Heart left ventricle (tissue), 16 donors: ENCODE results near the gene IGLON5. TPM values are rescaled to one million over a fixed set of nuclear protein-coding genes. Genes with fewer than 3 reads are reported as not detected.

Source experiments
- ATAC-seq, 4 donors: fragments of 200-7000 bp; cut with Tn5 transposase; one replicate each; pipeline ENCODE4 v1.9.1; 2020 to 2022; ENCODE audit warnings: moderate library complexity in 4 of 4, mild to moderate bottlenecking in 3 of 4, moderate number of reproducible peaks in 1 of 4
- DNase-seq, 5 donors: peaks; one replicate each; pipeline ENCODE4 v3.0.0-alpha.2; 2020
- H3K27ac ChIP-seq, 12 donors: fragments of 200-600 bp; sonication (generic) in 4 of 12; one replicate each; pipeline versions ENCODE4 v1.5.0 to v1.8.0; 2016 to 2022; ENCODE audit warnings: mild to moderate bottlenecking in 2 of 12
- H3K27me3 ChIP-seq, 9 donors: fragments of 200-600 bp; sonication (generic) in 2 of 9; one replicate each; pipeline versions ENCODE4 v1.5.1 to v1.8.0; 2016 to 2022; ENCODE audit warnings: mild to moderate bottlenecking in 3 of 9
- H3K36me3 ChIP-seq, 9 donors: fragments of 200-600 bp; sonication (generic) in 2 of 9; one replicate each; pipeline versions ENCODE4 v1.5.0 to v1.8.0; 2018 to 2022; ENCODE audit warnings: mild to moderate bottlenecking in 2 of 9
- H3K4me1 ChIP-seq, 12 donors: fragments of 200-600 bp; sonication (generic) in 4 of 12; one replicate each; pipeline versions ENCODE4 v1.5.0 to v1.8.0; 2016 to 2022; ENCODE audit warnings: mild to moderate bottlenecking in 3 of 12
- H3K4me3 ChIP-seq, 12 donors: fragments of 200-600 bp; sonication (generic) in 4 of 12; one replicate each; pipeline versions ENCODE4 v1.5.0 to v1.8.0; 2017 to 2022; ENCODE audit warnings: mild to moderate bottlenecking in 9 of 12, moderate library complexity in 4 of 12
- H3K9me3 ChIP-seq, 12 donors: fragments of 200-600 bp; sonication (generic) in 4 of 12; one replicate each; pipeline versions ENCODE4 v1.5.0 to v1.8.0; 2016 to 2022; ENCODE audit warnings: mild to moderate bottlenecking in 1 of 12
- POLR2A ChIP-seq, 2 donors: fragments of 450-650 bp; IDR thresholded peaks; one replicate each; pipeline ENCODE4 v1.6.1; 2017; ENCODE audit warnings: antibody characterized with exemption in 2 of 2, mild to moderate bottlenecking in 2 of 2, moderate library complexity in 2 of 2
- WGBS, 4 donors: extraction: QIAGEN DNeasy Blood & Tissue Kit in 2 of 4; methylation state at CpG; one replicate each; pipeline versions ENCODE4 v1.1.5 to v1.1.7; 2013 to 2018; 5-methylcytosine and 5-hydroxymethylcytosine counted together
- intact Hi-C, 10 donors: fragments of 100-400 bp; cut with DNase I; formaldehyde crosslinking; loops; one replicate each; pipeline versions ENCODE4 v1.11.1 to v1.14.2; 2022
- long read RNA-seq, 3 donors: library from polyadenylated mRNA; unstranded; transcript quantifications; one replicate each; pipeline ENCODE4 v2.0.0, GENCODE V29; 2020 to 2021
- polyA plus RNA-seq, 2 donors: library from polyadenylated mRNA; stranded (reverse); fragments of 200-250 nt; gene quantifications; one replicate each; pipeline ENCODE4 v1.2.3, GENCODE V29; 2013
- total RNA-seq, 9 donors: library from RNA; depleted of rRNA in 2 of 9; stranded (reverse); fragments of >200 nt in 2 of 9; fragmentation: NEBNext Ultra II Directional in 3 of 9; extraction: Animal tissue kit (Norgen Biotek cat#: 25700) in 3 of 9; gene quantifications; one replicate each; pipeline versions ENCODE4 v1.1.0 to v1.2.4, GENCODE V29; 2016 to 2023
- TF ChIP-seq, protein P1 (sequence below), 12 donors: fragments of 200-600 bp; sonication (generic) in 4 of 12; IDR thresholded peaks; one replicate each; pipeline versions ENCODE4 v1.5.0 to v1.8.0; 2018 to 2022; ENCODE audit warnings: antibody characterized with exemption in 12 of 12, mild to moderate bottlenecking in 5 of 12
- donor health status: ischemic (EF 13 %, LVEDD 7.1; RV severe dilation, severe dysfunction).
- donor health status: healthy with polysubstance abuse.
- donor health status: DM: no; HTN: yes; CAD: no.
- donor health status: DM: no; HTN: no; CAD: no.
- donor health status: ischemic (EF 25% LVEDD 6.9; RV normal size, moderate dysfunction).
- donor health status: ischemic (EF 25% LVEDD 5.7; RV mildly dilated, moderate dysfunction).
- donor health status: healthy.
- donor health status: DM: yes; HTN: yes; CAD: no.
- donor health status: ischemic (EF 35%, LVEDD 5.7; RV mildly dilated, moderate dysfunction).
- donor health status: nonischemic (EF 11% LVEDD 7.7; RV severe dilation, severe dysfunction).
- donor health status: DM: yes; HTN: yes; CAD: no.
- donor health status: PGD.
- donor health status: ischemic (EF 29% LVEDD 5.4; RV normal size, mild dysfunction).
- donor health status: nonischemic (EF 23%, LVEDD 6.1; RV moderate dilation, normal function).

Gene IGLON5
- total RNA-seq, result under 1 TPM in 1 of 9 donors, not detected in 8; 0.09 TPM
- under 1 TPM in 1 of 2 donors, not detected in 1; 0.10 TPM for polyA plus RNA-seq
- long read RNA-seq, donor 1, result 0 reads
- long read RNA-seq, donor 2, result 0 reads
- long read RNA-seq, donor 3, result 0 reads

- Histone ChIP-seq H3K27ac (no peak within 1 kb of the TSS), H3K4me1 (peaks cover 0 to 8% (median 0%) of the 10 kb centered on the region in 12 donors), H3K27me3 (peaks cover 4 to 64% (median 31%) of the 10 kb centered on the region in 9 donors), H3K4me3 (no peak within 1 kb of the TSS), H3K9me3 (peaks cover 0 to 18% (median 11%) of the 10 kb centered on the region in 12 donors), H3K36me3 (no peaks in the 10 kb centered on the region)
- ATAC-seq (no peak), DNase-seq (no peak)
- TF ChIP-seq POLR2A (IDR thresholded peaks at IDR 0.05), result no peak
- TF ChIP-seq, protein P1, sequence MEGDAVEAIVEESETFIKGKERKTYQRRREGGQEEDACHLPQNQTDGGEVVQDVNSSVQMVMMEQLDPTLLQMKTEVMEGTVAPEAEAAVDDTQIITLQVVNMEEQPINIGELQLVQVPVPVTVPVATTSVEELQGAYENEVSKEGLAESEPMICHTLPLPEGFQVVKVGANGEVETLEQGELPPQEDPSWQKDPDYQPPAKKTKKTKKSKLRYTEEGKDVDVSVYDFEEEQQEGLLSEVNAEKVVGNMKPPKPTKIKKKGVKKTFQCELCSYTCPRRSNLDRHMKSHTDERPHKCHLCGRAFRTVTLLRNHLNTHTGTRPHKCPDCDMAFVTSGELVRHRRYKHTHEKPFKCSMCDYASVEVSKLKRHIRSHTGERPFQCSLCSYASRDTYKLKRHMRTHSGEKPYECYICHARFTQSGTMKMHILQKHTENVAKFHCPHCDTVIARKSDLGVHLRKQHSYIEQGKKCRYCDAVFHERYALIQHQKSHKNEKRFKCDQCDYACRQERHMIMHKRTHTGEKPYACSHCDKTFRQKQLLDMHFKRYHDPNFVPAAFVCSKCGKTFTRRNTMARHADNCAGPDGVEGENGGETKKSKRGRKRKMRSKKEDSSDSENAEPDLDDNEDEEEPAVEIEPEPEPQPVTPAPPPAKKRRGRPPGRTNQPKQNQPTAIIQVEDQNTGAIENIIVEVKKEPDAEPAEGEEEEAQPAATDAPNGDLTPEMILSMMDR (IDR thresholded peaks at IDR 0.05), result no peak
- WGBS, 4 donors, result 2 to 4% (median 2%) methylated on average over 10 to 62 of the region's 76 CpGs
- intact Hi-C loops, result no loop called here
Observed at GRCh38 chr19:51311351-51312257, at the start of gene IGLON5. TSS of gene IGLON5 (plus strand) at chr19:51311644. CDS start at chr19:51311848, 204 bp downstream.

GRCh38 chr19:51263808-51264207 is 47.6 kb upstream of the IGLON5 start:
- Histone ChIP-seq H3K4me1 (peaks cover 0 to 5% (median 0%) of the 10 kb centered on the region in 12 donors), H3K36me3 (no peaks in the 10 kb centered on the region), H3K9me3 (no peaks in the 10 kb centered on the region), H3K4me3 (no peak overlapping the region), H3K27me3 (peaks cover 0 to 34% (median 5%) of the 10 kb centered on the region in 9 donors), H3K27ac (no peak overlapping the region)
- intact Hi-C loops, result no loop called here
- ATAC-seq, result no peak
- DNase-seq, result no peak
- no peak for TF ChIP-seq POLR2A (IDR thresholded peaks at IDR 0.05)
- TF ChIP-seq, protein P1 (IDR thresholded peaks at IDR 0.05), result no peak
- 67 to 80% (median 71%) methylated on average over 4 of the region's 4 CpGs for WGBS, 4 donors

- ATAC-seq (no peak), DNase-seq (no peak)
- Histone ChIP-seq H3K9me3 (no peaks in the 10 kb centered on the region), H3K4me1 (peaks cover 0 to 14% (median 0%) of the 10 kb centered on the region in 12 donors), H3K4me3 (no peak overlapping the region), H3K27ac (no peak overlapping the region), H3K36me3 (no peaks in the 10 kb centered on the region), H3K27me3 (peaks cover 0 to 20% (median 0%) of the 10 kb centered on the region in 9 donors)
- intact Hi-C loops, result no loop called here
- TF ChIP-seq, protein P1 (IDR thresholded peaks at IDR 0.05), result no peak
- TF ChIP-seq POLR2A (IDR thresholded peaks at IDR 0.05), result no peak
- WGBS, 4 donors, result 46 to 62% (median 56%) methylated on average over 20 to 26 of the region's 26 CpGs
Observed at GRCh38 chr19:51271067-51271466, 40.4 kb upstream of the IGLON5 start.

DNA sequence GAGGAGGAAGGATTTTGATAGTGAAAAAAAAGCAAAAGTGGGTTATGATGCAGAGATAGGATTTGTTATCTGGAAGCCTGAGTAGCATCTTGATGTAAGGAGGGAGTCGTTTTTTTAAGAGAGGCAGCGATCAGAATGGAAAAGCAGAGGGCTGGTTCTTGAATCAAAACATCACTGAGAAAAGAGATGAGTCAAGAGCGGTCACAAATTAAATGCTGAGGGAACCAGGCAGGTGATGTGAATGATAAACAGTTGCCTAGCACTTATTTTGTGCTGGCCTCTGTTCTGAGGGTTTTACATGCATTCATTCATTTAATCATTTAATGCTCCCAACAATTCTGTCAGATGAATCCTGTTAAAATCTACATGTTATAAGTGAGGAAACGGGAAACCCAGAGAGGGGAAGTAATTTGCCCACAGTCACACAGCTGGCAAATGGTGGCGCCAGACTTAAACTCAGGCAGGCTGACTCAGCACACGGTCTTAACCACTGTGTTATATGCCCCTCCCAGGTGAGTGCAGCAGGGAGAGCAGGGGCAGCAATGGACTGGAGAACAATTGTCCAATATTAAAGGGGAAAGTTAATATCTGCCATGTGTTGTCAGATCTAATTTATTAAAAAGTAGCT is 39.1 kb upstream of the IGLON5 start:
- no peaks in the 10 kb centered on the region for H3K36me3 ChIP-seq
- H3K27ac ChIP-seq, result no peak overlapping the region
- H3K4me1 ChIP-seq, result peaks cover 0 to 14% (median 0%) of the 10 kb centered on the region in 12 donors
- no peaks in the 10 kb centered on the region for H3K9me3 ChIP-seq
- H3K27me3 ChIP-seq, result peaks cover 0 to 20% (median 0%) of the 10 kb centered on the region in 9 donors
- 60 to 68% (median 63%) methylated on average over 6 of the region's 6 CpGs for WGBS, 4 donors
- H3K4me3 ChIP-seq, result no peak overlapping the region
- intact Hi-C loops, result no loop called here
- no peak for DNase-seq
- TF ChIP-seq, protein P1 (IDR thresholded peaks at IDR 0.05), result no peak
- no peak for TF ChIP-seq POLR2A (IDR thresholded peaks at IDR 0.05)
- no peak for ATAC-seq
